GM23338 (cell line): ENCODE data around the gene DNA2. TPM values are rescaled to one million over a fixed set of nuclear protein-coding genes. Genes with fewer than 3 reads are reported as not detected.

Source experiments
- ATAC-seq: fragments of 200-7000 bp; cut with Tn5 transposase; 3 replicates; pipeline ENCODE4 v1.9.1; 2020
- DNase-seq: peaks from one replicate; pipeline ENCODE4 v3.0.0-alpha.2; 2015; ENCODE audit warnings: low spot score
- H2AFZ ChIP-seq: fragments of 200-600 bp; sonication (generic); 2 replicates; pipeline ENCODE4 v1.8.0; 2016; ENCODE audit warnings: antibody characterized with exemption, mild to moderate bottlenecking, moderate library complexity
- H3F3A ChIP-seq: fragments of 200-600 bp; sonication (generic); replicated peaks from 2 replicates; pipeline ENCODE4 v1.8.0; 2017; ENCODE audit warnings: antibody characterized with exemption, mixed run types, low read depth
- H3K27ac ChIP-seq: fragments of 200-600 bp; sonication (generic); 2 replicates; pipeline ENCODE4 v1.6.1; 2016; ENCODE audit warnings: low read depth
- H3K27me3 ChIP-seq: fragments of 200-600 bp; sonication (generic); 2 replicates; pipeline ENCODE4 v1.8.0; 2016; ENCODE audit warnings: mild to moderate bottlenecking, mixed run types, moderate library complexity; ENCODE audit not compliant: insufficient read depth
- H3K36me3 ChIP-seq: fragments of 200-600 bp; sonication (generic); 2 replicates; pipeline ENCODE4 v1.8.0; 2016; ENCODE audit warnings: mild to moderate bottlenecking; ENCODE audit not compliant: insufficient read depth
- H3K4me1 ChIP-seq: fragments of 200-600 bp; sonication (generic); 2 replicates; pipeline ENCODE4 v1.8.0; 2016; ENCODE audit warnings: mild to moderate bottlenecking, moderate library complexity; ENCODE audit not compliant: insufficient read depth
- H3K4me2 ChIP-seq: fragments of 200-600 bp; sonication (generic); 2 replicates; pipeline ENCODE4 v1.7.1; 2017; ENCODE audit warnings: mixed run types
- H3K4me3 ChIP-seq: fragments of 200-600 bp; sonication (generic); 2 replicates; pipeline ENCODE4 v1.6.1; 2016; ENCODE audit warnings: mixed run types
- H3K79me2 ChIP-seq: fragments of 200-600 bp; sonication (generic); replicated peaks from 2 replicates; pipeline ENCODE4 v1.8.0; 2017; ENCODE audit warnings: mild to moderate bottlenecking; ENCODE audit not compliant: insufficient read depth
- H3K9me2 ChIP-seq: fragments of 200-600 bp; sonication (generic); 2 replicates; pipeline ENCODE4 v1.8.0; 2017; ENCODE audit not compliant: insufficient read depth
- H4K20me1 ChIP-seq: fragments of 200-600 bp; sonication (generic); replicated peaks from 2 replicates; pipeline ENCODE4 v1.8.0; 2017; ENCODE audit warnings: mild to moderate bottlenecking; ENCODE audit not compliant: insufficient read depth
- H3K27ac Mint-ChIP-seq: 2 replicates; pipeline ENCODE4 v1.8.0; 2020; ENCODE audit warnings: inconsistent platforms, mild to moderate bottlenecking, moderate library complexity, mixed read lengths
- H3K27me3 Mint-ChIP-seq: 3 replicates; pipeline ENCODE4 v1.8.0; 2022; ENCODE audit warnings: low read depth, mild to moderate bottlenecking, moderate library complexity, mixed read lengths, inconsistent platforms; ENCODE audit not compliant: insufficient read depth, poor library complexity
- H3K36me3 Mint-ChIP-seq: 3 replicates; pipeline ENCODE4 v1.8.0; 2021; ENCODE audit warnings: low read depth, mild to moderate bottlenecking, inconsistent platforms, moderate library complexity, mixed read lengths
- H3K4me1 Mint-ChIP-seq: 3 replicates; pipeline ENCODE4 v1.8.0; 2020; ENCODE audit warnings: mild to moderate bottlenecking, inconsistent platforms, mixed read lengths
- H3K4me3 Mint-ChIP-seq: 3 replicates; pipeline ENCODE4 v1.8.0; 2021; ENCODE audit warnings: moderate library complexity, mild to moderate bottlenecking, inconsistent platforms, mixed read lengths
- H3K9me3 Mint-ChIP-seq: 3 replicates; pipeline ENCODE4 v1.8.0; 2020; ENCODE audit warnings: moderate library complexity, mild to moderate bottlenecking, inconsistent platforms, mixed read lengths
- CREB1 ChIP-seq: fragments of 250-450 bp; sonication (Bioruptor Pico); IDR thresholded peaks from 2 replicates; pipeline ENCODE4 v1.5.0; 2020; ENCODE audit warnings: low read depth, mild to moderate bottlenecking, moderate library complexity
- CTCF ChIP-seq, 2 experiments: fragments of 200-600 bp in 1 of 2; sonication (generic) in 1 of 2; conservative IDR thresholded peaks; 2 replicates each; pipeline versions ENCODE4 v1.5.1 to v1.6.1; 2016 to 2017; ENCODE audit warnings: antibody characterized with exemption in 2 of 2, low read depth in 2 of 2, mild to moderate bottlenecking in 2 of 2, moderate library complexity in 1 of 2
- ETS1 ChIP-seq: IDR thresholded peaks from 2 replicates; pipeline ENCODE4 v1.6.1; 2016; ENCODE audit warnings: antibody characterized with exemption
- EZH2 ChIP-seq: fragments of 200-600 bp; sonication (generic); IDR thresholded peaks from one replicate; pipeline ENCODE4 v1.8.0; 2017; ENCODE audit warnings: antibody characterized with exemption, mild to moderate bottlenecking, low read depth; ENCODE audit not compliant: unreplicated experiment
- EZH2phosphoT487 ChIP-seq: fragments of 200-600 bp; sonication (generic); IDR thresholded peaks from one replicate; pipeline ENCODE4 v1.8.1; 2018; ENCODE audit warnings: antibody characterized with exemption; ENCODE audit not compliant: unreplicated experiment
- JUNB ChIP-seq: IDR thresholded peaks from one replicate; pipeline ENCODE4 v1.6.1; 2016; ENCODE audit warnings: antibody characterized with exemption; ENCODE audit not compliant: unreplicated experiment
- NANOG ChIP-seq: IDR thresholded peaks from 2 replicates; pipeline ENCODE4 v1.6.1; 2016; ENCODE audit warnings: antibody characterized with exemption, borderline replicate concordance
- POLR2AphosphoS5 ChIP-seq: IDR thresholded peaks from 2 replicates; pipeline ENCODE4 v1.6.1; 2016; ENCODE audit warnings: antibody characterized with exemption, low read depth
- REST ChIP-seq: IDR thresholded peaks from one replicate; pipeline ENCODE4 v1.6.1; 2018; ENCODE audit warnings: antibody characterized with exemption; ENCODE audit not compliant: unreplicated experiment
- STAT1 ChIP-seq: IDR thresholded peaks from one replicate; pipeline ENCODE4 v1.6.1; 2016; ENCODE audit warnings: antibody characterized with exemption; ENCODE audit not compliant: unreplicated experiment
- ZNF114 ChIP-seq: fragments of 250-450 bp; sonication (Bioruptor Pico); IDR thresholded peaks from 2 replicates; pipeline ENCODE4 v1.5.0; 2020; ENCODE audit warnings: mild to moderate bottlenecking, moderate library complexity
- ZNF331 ChIP-seq: fragments of 250-450 bp; sonication (Bioruptor Pico); IDR thresholded peaks from 2 replicates; pipeline ENCODE4 v1.5.0; 2020; ENCODE audit warnings: low read depth, mild to moderate bottlenecking, moderate library complexity
- ZNF462 ChIP-seq: fragments of 250-450 bp; sonication (Bioruptor Pico); IDR thresholded peaks from 2 replicates; pipeline ENCODE4 v1.5.0; 2020; ENCODE audit warnings: mild to moderate bottlenecking, moderate library complexity
- polyA plus RNA-seq: library from polyadenylated mRNA; unstranded; fragments of >200 nt; fragmentation: Nextera tagmentation; extraction: Ambion mirVana; gene quantifications from 2 replicates; pipeline ENCODE4 v1.2.1, GENCODE V29; 2016
- total RNA-seq: library from RNA; depleted of rRNA; stranded (reverse); fragments of >200 nt; shearing (Covaris generic); gene quantifications from 2 replicates; pipeline ENCODE4 v1.2.3, GENCODE V29; 2014

DNA2 gene
- total and polyA plus RNA-seq, 2 experiments from 2014 or later, result 25.6 to 49.3 TPM

GRCh38 chr10:68499544-68499943 is 27.8 kb upstream of the DNA2 start:
- TF ChIP-seq POLR2AphosphoS5 (no peak), EZH2 (no peak), REST (no peak), ZNF462 (CRISPR knock-in tag) (no peak), CTCF (conservative IDR thresholded peaks at IDR 0.05; ENCODE audit: low read depth in 2 of 2) (no peak), STAT1 (no peak), NANOG (no peak), JUNB (no peak), ZNF331 (CRISPR knock-in tag) (no peak), ZNF114 (CRISPR knock-in tag) (no peak), EZH2phosphoT487 (no peak), CREB1 (CRISPR knock-in tag) (no peak), ETS1 (no peak)
- peaks cover 8% of the 10 kb centered on the region; the same call in 1 of the 3 replicates for H3K36me3 Mint-ChIP-seq
- DNase-seq (no peak), ATAC-seq (no peak)
- no peak overlapping the region for H3K4me2 ChIP-seq
- no peaks in the 10 kb centered on the region for H4K20me1 ChIP-seq
- H3K27ac Mint-ChIP-seq, result no peak overlapping the region
- H3F3A ChIP-seq, result 0 out of 2 replicates have a peak, but pooled peaks cover 3% of the 10 kb centered on the region
- H2AFZ ChIP-seq, result no peak overlapping the region
- no peaks in the 10 kb centered on the region for H3K27me3 ChIP-seq
- no peaks in the 10 kb centered on the region for H3K36me3 ChIP-seq
- peaks cover 15% of the 10 kb centered on the region for H3K4me1 ChIP-seq
- H3K4me3 Mint-ChIP-seq, result no peak overlapping the region
- H3K4me1 Mint-ChIP-seq, result peaks cover 13% of the 10 kb centered on the region
- no peak overlapping the region for H3K4me3 ChIP-seq
- H3K9me3 Mint-ChIP-seq, result no peaks in the 10 kb centered on the region
- no peaks in the 10 kb centered on the region for H3K9me2 ChIP-seq
- no peak overlapping the region for H3K27ac ChIP-seq
- no peaks in the 10 kb centered on the region for H3K79me2 ChIP-seq
- H3K27me3 Mint-ChIP-seq, result no peaks in the 10 kb centered on the region
